NCI-H446 treated with DMSO at 0.1 percent for 48 hours (cell line): ENCODE data around the gene SHCBP1L.

Experiments used
- DNase-seq: peaks from one replicate; lab custom pipeline; 2025; lab: John Stamatoyannopoulos, UW

The SHCBP1L gene

DNA sequence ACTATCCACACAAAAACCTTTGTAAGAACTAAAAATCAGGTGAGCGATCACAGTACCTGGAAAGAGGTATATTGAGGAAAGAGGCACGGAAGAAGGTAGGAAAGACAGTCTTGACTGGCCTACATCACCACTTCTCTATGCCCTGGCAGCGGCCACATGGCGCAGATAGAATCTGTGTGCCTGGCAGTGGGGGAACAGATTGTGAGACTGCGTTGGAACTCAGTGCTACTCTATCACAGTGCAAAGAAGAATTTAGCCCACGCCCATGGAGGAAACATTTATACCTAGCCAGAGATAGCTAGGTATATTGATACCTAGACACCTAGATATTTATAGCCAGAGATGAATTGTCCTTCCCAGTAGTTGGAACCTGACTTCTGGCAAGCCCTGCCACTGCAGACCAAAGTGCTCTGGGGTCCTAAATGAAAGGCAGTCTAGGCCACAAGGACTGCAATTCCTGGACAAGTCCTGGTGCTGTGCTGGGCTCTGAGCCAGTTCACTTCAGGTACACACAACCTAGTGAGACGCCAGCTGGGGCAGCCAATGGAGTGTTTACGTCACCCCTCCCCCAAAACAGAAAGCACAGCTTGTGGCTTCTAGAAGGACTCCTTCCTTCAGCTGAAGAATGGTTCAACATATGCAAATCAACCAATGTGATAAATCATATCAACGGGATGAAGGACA, 61.9 kb downstream of the SHCBP1L start:
- no peak for DNase-seq

DNA sequence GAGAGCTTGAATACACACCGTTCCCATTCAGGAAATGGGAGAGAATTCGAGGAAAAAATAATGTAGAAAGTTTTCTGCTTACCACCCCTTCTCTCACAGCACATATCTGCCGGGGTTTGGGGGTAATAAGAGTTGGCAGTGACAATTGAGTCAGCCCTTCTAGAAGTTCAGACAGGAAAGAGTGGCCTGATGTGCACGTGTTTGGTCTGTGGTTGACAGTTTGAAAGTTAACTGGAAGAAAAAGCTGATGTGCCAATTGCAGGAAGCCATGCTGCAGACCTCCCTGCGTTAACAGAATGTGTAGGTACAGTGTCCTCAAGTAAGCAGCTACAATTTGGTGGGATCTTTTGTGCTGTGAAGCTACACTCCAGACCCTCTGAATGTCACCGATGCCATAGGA, 63.0 kb downstream of the SHCBP1L start:
- no peak for DNase-seq

DNA sequence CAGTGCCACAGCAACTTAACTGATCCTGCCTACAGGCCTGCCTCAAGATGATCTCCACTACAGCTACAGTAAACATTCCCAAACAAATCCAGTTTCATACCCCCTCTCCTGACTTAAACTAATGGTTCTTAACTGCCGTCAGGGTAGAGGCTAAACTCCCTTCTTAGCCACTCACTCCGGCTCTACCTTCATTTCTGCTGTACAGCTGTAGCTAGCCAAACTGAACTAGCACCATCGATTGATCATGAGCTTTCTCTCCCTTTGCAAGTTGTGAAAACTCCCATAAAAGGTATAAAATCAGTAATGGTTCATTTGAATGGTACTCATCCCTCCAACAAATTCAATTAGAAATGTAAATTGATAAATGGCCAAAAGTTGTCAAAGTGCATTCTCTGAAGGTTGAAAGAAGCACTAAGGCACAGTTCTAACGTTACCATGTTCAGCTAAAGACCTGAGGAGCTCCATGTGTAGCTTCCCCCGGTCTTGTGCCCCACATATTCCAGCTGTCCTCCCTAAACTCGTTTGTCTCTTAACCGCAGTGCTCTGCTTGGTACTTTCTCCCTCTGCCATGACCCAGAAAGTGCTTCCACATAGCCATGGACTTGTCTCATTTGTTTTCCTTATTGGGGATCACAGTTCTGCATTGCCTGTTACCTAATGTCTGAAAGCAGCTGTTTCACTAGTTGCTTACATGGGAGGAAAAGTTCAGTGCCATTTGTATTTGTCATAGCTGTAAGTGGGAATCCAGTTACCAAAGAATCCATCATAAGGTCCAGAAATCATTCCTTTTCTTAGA, 64.0 kb downstream of the SHCBP1L start:
- no peak for DNase-seq

DNA sequence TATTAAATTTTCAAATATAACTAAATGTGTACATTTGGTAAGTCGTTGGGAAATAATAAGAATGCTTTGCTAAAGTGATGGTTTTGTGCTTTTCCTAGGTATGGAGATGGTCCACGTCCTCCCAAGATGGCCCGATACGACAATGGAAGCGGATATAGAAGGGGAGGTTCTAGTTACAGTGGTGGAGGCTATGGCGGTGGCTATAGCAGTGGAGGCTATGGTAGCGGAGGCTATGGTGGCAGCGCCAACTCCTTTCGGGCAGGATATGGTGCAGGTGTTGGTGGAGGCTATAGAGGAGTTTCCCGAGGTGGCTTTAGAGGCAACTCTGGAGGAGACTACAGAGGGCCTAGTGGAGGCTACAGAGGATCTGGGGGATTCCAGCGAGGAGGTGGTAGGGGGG, 66.0 kb downstream of the SHCBP1L start:
- no peak for DNase-seq

DNA sequence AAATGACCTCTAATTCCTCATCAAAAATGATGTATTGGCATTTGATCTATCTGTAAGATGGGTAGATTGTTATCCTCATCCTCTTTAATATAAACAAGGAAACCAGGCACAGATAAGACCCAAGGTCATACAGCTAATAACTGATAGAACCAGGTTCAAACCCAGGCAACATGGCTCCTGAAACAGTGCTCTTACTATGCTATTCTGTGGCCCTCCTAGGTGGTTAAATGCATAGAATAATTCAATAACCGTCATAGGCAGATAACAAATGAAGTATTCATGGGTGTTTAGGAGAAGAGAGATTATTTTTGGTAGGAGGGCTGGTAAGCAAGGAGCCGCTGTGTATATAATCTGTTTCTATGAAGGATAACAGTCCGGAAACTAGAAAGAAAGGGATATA, 67.4 kb downstream of the SHCBP1L start:
- DNase-seq = no peak

DNA sequence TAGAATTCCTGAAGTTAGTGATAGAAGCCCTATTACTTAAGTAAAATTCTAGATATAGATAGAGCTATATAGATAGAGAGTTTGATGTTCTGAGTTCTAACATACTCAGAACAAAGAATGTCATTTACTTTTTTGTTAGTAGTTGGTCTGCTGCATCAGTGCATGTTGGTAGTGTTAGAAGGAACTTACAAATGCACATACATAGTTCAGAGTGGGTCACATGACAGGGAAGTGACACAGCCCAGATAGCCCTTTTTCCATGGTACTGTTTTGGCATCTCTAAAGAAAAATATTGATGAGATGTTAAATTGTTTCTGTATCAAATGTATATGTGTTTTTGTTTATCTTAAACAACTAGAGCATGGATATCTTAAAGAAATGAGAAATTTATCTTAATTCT, 68.1 kb downstream of the SHCBP1L start:
- no peak for DNase-seq

DNA sequence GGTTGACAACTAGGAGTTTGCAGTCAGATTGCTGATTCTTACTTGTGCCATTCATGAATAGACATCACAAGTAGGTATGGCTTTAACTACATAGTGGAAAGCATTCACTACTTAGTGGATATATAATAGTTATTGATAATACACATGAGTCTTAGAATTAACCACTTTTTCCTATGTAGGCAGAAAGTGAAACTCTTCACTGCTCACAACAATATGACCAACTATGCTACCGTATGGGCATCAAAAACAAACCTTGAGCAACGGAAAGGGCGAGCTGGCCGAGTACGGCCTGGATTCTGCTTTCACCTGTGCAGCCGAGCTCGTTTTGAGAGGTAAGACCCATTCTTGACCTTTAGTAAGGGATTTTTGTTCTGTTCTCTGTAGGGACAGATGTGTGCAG, 75.1 kb downstream of the SHCBP1L start:
- no peak for DNase-seq

DNA sequence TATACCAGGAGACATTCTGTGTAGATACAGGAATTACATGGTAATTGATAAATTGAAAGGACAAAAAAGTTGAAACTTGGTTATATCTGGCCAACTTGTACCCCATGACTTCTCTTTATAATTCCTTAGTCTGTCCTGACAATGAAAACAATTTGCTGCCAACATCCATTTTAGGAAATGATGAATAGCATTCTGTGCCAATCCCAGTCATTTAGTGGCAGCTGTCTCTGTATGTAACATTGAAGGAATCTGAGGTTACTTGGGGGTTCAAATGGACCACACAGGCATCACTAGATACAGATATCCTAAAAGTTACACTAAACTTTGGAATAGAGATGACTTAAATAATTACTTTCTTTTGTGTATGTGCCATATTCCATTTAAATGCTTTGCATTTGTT, 75.6 kb downstream of the SHCBP1L start:
- no peak for DNase-seq

DNA sequence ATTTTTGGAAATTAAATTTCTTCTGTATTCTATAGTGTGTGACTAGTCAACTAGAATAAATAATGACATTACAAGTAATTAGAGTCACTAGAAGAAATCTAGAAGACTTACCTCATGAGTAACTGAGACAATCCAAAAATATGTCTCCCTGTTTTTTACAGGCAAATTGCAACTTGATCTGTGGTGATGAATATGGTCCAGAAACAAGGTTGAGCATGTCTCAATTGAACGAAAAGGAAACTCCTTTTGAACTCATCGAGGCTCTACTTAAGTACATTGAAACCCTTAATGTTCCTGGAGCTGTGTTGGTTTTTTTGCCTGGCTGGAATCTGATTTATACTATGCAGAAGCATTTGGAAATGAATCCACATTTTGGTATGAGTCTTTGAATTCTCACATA, 77.1 kb downstream of the SHCBP1L start:
- no peak for DNase-seq

DNA sequence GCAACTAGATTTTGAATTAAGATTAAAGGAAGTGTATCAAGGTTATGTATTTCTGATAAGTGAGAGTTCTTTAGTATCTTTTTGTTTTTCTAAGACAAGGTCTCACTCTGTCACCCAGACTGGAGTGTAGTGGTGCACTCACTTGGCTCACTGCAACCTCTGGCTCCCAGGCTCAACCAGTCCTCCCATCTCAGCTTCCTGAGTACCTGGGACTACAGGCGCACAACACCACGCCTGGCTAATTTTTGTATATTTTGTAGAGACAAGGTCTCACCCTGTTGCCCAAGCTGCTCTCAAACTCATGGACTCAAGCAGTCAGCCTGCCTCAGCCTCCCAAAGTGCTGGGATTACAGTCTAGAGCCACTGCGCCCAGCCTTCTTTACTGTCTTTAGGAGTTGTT, 80.1 kb downstream of the SHCBP1L start:
- no peak for DNase-seq

DNA sequence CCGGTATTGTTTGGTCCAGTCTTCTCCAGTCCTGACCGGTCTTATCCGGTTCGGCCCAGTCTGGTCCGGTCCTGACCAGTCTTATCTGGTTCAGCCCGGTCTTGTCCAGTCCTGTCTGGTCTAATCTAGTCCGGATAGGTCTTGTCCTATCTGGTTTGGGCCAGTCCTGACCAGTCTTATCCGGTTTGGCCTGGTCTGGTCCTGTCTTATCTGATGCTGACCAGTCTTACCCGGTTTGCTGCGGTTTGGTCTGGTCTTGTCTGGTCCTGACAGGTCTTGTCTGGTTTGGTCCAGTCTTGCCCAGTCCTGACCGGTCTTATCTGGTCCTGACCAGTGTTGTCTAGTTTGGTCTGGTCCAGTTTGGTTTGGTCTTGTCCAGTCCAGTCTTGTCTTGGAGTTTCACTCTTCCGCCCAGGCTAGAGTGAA, 83.7 kb downstream of the SHCBP1L start:
- DNase-seq = no peak

DNA sequence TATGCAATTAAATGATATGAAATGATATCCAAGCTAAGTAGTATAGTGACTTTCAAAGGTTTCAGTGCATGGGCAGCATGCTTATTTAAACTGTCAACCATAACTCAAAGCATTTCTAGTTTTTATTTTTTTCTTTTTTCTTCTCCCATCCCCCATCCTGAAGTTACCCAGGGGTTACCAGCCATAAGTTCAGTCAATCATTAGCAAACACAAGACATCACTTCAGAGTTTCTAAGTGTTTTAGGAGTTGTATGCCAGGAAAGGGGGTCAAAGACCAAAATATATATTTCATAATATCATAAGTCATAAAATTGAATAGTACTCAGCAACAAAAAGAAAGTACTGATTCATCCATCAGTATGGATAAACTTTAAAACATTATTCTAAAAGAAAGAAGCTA, 85.1 kb downstream of the SHCBP1L start:
- no peak for DNase-seq

DNA sequence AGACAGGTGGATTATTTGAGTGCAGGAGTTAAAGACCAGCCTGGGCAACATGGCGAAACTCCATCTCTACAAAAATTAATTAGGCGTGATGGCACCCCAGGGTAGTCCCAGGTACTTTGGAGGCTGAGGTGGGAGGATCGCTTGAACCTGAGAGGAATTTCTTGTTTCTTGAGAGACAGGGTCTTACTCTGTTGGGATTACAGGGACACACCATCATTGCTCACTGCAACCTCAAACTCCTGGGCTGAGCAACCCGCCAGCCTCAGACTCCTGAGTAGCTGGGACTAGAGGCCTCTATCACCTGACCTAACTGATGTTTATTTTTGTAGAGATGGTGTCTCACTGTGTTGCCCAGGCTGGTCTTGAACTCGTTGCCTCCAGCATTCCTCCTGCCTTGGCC, 89.0 kb downstream of the SHCBP1L start:
- no peak for DNase-seq

DNA sequence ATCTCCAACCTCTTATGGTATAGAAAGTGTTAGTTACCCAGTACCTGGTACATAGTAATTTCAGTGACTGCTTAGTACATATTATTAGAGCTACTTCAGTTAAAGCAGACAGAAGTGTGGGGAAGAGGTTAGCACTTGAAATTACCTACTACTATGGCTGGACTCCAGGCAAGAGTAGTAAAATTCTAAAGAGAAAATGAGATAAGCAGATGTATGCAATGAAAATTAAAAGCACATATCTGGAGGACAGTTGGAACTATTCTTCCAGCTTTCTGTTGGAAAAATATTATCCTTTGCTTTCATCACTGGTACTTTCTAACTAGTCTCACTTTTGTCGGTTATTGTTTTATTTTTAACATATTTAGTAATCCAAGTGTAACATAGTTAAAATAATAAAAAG, 90.1 kb downstream of the SHCBP1L start:
- DNase-seq = no peak

DNA sequence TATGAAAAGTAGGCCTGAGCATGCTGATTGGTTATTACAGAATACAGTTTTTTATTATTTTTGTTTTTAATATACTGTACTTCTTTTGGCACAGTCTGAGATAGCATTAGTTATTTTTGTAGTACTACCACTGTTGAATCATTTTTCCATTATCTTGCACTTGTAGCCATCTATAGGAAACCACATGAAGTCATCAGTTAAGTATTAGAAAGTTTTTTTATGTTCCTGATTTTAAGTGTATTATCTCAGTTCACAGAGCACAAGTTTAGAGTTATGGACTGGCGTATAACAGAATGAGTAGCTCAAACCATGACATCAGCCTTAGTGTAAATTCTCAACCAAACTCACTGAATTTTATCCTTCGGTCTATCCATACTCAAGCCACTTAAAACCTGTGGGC, 91.0 kb downstream of the SHCBP1L start:
- no peak for DNase-seq

DNA sequence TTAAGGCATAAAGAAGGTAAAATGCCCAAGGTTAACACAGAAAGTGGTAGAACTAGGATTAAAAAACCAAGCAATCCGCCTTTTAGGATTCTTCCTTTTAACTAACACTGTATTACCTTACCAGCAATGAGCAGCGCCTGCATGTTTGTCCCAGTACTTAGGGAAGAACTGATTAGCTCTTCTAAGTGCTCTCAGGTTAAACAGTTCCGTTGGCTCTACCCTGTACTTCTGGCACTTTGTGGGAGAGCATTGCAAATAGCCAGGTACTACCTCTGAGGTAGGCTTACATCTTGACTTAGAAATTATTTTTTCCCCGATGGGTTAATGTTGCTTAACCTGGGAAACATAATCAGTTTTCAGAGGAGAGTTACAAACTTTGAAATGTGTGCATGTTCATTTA, 92.3 kb downstream of the SHCBP1L start:
- DNase-seq = no peak

DNA sequence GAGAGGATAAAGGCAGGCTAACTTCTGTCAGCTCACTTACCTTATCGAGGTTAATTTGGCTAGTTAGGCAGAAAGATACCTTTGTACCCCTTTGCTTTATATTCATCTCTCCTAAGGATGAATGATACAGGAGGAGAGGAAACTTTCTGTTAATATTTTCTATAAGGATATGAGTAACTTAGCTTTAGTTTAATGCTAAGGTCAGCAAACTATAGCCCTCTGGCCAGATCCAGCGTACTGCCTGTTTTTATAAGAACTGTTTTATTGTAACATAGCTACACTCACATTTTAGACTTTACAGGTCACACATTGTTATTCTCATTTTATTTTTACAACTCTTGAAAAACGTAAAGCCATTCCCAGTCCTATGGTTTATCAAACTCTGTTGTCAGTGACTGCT, 95.8 kb downstream of the SHCBP1L start:
- DNase-seq = no peak

DNA sequence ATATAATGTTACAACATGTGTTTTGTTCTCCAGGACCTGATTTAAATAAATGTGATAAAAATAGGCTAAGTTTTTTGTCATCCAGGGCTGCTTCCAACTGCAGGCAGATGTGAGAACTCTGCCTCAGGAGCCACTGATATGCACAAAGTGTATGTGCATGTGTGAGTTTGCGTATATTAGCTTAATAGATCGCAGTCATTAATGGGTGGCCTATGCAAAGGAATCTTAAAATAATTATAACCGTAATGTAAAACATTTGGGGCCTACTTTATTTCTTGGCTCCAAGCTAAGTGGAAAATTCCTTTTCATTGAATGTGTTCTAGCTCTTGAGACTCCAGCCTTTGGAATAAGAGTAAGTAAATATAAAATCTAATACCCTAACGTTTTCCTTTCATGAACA, 97.1 kb downstream of the SHCBP1L start:
- no peak for DNase-seq

DNA sequence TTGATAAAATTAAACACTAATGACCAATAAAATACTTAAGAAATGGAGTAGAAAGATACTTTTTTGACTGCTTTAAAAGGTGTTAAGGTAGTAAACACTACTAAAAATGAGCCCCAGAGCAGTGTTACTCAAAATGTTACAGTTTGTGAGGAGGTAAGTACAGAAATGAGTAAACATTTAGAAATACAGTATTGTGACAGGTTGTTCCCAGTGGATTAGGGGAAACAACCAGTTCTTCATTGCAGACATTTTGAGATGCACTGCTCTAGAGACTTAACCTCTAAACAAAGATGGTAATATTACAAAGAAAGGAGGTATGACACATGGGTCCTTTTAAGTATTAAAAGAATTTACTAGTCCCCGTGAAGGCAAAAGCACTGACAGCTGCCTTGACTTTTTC, 101.1 kb downstream of the SHCBP1L start:
- no peak for DNase-seq

DNA sequence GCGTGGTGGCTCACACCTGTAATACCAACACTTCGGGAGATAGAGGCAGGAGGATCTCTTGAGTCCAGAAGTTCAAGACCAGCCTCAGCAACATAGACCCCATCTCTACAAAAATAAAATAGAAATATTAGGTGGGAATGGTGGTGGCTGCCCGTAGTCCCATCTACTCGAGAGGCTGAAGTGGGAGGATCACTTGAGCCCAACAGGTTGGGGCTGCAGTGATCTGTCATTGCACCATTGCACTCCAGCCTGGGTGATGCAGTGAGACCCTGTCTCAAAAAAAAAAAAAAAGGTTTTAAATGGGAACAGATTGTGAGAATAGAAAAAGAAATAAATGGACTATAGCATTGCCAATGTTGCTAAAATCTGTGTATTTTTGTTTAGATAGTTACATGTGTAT, 102.6 kb downstream of the SHCBP1L start:
- no peak for DNase-seq
